ENCODE measurements around the gene TAPBPL.
"Not testable (repeated sequence)": the region's sequence is repeated elsewhere in the genome, so short reads cannot be mapped to it uniquely, and the experiment has no call there.

Gene TAPBPL

GRCh38 chr12:6462234-6462995, 10.6 kb downstream of the TAPBPL start:
- DNase-seq (ENCODE audit: low spot score): no peak

GRCh38 chr12:6463216-6463615, 11.4 kb downstream of the TAPBPL start:
- peak; percentile 54 for DNase-seq (ENCODE audit: low spot score)

DNA sequence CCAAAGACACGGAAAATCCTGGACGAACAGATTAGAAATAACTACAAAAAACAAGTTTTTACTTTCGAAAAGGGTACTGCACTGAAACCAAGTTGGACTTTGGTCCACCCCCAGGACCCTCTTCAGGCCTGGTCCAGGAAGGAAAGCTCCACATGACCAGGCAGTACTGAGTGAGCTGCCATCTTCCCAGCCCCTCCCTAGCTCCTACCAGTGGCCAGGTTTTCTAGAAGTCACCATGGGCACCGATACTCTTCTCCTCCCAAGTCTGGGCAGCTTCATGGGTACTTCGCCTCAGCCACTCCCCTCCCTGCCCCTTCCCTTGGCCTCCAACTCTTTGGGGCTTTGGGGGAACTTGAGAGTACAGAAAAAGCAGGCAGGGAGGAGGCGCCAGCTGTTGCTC, 12.0 kb downstream of the TAPBPL start:
- no peak for DNase-seq (ENCODE audit: low spot score)

DNA sequence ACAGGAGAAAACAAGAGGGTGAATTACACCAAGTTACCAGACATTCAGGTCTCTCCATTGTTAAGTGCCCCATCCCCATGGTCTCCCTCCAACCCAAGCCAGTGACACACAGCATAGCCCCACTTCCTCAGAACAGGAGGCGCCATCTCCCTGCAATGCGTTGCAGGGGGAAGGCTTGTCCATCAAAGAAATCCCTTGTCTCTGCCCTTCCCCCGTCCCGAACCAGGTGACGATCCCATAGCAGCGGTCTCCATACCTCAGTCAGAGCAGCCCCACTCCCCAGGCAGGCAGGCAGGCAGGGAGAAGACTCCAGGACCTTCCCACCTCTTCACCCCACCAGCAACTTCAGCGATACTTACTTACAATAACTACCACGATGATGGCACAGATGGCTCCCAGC, 12.7 kb downstream of the TAPBPL start:
- no peak for DNase-seq (ENCODE audit: low spot score)

DNA sequence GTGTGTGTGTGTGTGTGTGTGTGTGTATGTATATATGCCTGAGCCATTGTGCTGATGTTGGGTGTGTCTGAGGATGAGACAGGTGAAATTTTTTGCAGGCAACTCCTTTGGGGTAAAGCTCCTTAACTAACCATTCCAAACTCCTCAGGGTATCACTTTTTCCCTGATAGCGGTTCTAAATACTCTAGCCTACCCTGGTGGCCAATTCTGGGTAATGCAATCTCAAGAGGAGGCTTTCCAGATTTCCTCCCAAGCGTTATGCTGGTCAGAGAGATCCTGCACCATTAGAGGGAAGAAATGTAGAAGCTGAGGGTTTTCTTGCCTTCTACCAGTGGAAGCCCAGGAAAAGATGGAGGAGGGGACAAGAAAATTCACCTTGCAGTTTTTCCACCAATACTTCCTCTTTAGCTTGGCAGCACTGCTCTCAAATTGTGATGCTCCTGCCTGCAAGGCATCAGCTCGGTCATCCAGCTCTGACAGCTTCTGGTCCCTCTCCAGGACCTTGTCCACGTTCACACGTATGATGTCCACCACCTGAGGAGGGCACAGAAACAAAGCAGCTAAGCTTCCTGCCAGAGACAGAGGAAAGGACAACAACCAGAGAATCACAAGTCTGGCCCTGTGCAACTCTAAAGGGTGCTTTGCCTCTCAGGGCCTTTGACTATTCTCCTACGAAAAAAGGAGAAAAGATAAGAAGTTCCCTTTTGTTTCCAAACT, 13.8 kb downstream of the TAPBPL start:
- DNase-seq (ENCODE audit: low spot score): peak; percentile 57

GRCh38 chr12:6466184-6466573, 14.3 kb downstream of the TAPBPL start:
- no peak for DNase-seq (ENCODE audit: low spot score)

GRCh38 chr12:6466751-6467150, 14.9 kb downstream of the TAPBPL start:
- DNase-seq (ENCODE audit: low spot score): not testable (repeated sequence)

- DNase-seq (ENCODE audit: low spot score): not testable (repeated sequence)
Measured at GRCh38 chr12:6467571-6468282, 15.9 kb downstream of the TAPBPL start.

- DNase-seq (ENCODE audit: low spot score): no peak
Measured at GRCh38 chr12:6468283-6468575, 16.4 kb downstream of the TAPBPL start.

DNA sequence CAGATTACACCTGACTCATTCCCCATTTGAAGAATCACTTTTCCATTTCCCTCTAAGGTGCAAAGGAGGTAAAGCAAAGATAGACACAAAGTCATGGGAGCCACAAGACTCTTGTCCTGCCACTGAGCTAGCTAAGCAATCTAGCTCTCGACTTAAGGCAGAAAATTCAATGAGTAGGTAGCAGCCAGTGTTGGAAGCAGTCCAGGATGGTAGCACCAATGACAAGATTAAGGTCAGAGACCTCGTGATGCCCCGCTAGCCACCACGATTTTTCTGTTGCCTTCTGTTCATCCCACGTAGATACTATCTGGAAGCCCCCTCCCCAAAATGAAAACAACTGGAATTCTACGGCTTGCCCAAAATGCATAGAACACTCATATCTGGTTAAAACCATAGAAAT, 17.2 kb downstream of the TAPBPL start:
- DNase-seq (ENCODE audit: low spot score): no peak

DNA sequence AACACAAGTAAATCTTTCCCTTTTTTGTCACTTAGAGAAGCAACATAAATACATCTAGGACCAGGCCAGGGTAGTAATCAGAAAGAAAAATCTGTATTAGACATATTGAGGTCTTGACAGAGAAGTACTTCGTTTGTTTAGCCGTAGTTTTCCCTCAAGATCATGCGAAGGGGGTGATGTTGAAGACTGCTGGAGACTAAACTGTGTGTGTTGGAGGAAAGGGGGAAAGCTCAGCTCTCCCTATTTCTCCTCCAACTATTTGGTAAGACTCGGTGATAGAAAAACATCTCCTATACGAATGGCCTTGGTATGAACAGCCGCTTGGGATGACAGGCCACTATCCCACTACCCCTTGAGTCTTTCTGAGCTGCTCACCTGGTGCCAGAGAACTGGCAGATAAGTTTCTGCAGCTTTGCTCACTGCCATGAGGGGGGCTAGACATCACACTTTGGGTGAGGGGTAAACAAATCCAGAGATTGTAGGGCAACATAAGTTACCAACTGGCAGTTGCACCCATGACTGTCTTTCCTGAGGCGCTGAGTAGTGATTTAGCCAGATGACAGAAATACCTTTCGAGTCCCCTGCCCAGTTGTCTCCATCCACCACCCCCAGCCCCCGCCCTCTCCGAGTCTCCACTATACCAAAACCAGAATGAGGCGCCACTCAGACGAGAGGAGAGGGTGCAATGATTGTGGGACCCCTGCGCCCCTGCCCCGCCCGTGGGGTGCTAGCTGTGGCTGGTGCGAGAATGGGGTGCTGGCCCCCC, 17.9 kb downstream of the TAPBPL start:
- DNase-seq (ENCODE audit: low spot score): no peak

GRCh38 chr12:6470375-6471163, 18.7 kb downstream of the TAPBPL start, which contains the start of gene VAMP1:
Gene VAMP1 (minus strand): TSS chr12:6470677. CDS start chr12:6470531, 146 bp downstream.
- peak; percentile 98 for DNase-seq (ENCODE audit: low spot score)

DNA sequence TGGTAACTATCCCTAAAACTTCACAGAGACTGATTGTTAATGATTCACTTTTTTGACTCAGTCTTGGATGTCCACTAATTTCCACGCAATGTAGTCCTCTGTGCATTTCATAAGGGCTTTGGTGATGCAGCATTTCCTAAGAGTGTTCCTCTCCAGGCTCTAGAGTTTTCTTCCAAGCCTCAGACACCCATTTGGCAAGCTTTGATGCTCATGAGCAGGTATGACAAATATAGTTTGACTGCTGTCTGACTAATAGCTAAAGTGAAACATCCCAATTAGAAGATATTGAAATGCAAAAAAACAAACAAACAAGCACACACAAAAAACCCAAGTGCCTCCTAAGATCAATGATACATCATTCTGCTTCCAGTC, 20.1 kb downstream of the TAPBPL start:
- DNase-seq (ENCODE audit: low spot score): no peak

DNA sequence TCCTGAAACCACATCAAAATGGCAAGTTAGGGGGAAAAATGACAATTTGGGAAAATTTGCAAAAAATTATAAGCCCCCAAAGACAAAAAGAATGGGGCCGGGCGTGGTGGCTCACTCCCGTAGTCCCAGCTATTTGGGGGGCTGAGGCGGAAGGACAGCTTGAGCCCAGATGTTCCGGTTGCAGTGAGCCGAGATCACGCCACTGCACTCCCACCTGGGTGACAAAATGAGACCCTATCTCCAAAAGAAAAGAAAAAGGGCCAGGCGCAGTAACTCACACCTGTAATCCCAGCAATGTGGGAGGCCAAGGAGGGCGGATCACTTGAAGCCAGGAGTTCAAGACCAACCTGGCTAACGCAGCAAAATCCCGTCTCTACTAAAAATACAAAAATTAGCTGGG, 20.6 kb downstream of the TAPBPL start:
- DNase-seq (ENCODE audit: low spot score): no peak

- DNase-seq (ENCODE audit: low spot score): not testable (repeated sequence)
Measured at GRCh38 chr12:6475233-6475975, 23.6 kb downstream of the TAPBPL start.

GRCh38 chr12:6476489-6476888, 24.6 kb downstream of the TAPBPL start:
- DNase-seq (ENCODE audit: low spot score): no peak

DNA sequence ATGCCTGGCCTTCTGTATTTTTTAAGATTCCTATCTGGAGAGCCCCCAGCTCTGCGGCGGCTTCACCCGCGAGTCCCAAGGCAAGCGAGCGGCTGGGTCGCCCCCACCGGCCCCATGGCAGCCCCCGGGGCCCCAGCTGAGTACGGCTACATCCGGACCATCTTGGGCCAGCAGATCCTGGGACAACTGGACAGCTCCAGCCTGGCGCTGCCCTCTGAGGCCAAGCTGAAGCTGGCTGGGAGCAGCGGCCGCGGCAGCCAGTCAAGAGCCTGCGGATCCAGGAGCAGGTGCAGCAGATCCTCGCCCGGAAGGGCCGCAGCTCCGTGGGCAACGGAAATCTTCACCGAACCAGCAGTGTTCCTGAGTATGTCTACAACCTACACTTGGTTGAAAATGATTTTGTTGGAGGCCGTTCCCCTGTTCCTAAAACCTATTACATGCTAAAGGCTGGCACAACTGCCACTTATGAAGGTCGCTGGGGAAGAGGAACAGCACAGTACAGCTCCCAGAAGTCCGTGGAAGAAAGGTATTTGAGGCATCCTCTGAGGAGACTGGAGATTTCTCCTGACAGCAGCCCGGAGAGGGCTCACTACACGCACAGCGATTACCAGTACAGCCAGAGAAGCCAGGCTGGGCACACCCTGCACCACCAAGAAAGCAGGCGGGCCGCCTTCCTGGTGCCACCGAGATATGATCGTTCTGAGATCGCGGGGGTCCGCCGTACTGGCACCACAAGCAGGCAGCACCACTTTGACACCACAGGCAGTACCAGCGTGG, 25.9 kb downstream of the TAPBPL start:
- DNase-seq (ENCODE audit: low spot score): not testable (repeated sequence)

DNA sequence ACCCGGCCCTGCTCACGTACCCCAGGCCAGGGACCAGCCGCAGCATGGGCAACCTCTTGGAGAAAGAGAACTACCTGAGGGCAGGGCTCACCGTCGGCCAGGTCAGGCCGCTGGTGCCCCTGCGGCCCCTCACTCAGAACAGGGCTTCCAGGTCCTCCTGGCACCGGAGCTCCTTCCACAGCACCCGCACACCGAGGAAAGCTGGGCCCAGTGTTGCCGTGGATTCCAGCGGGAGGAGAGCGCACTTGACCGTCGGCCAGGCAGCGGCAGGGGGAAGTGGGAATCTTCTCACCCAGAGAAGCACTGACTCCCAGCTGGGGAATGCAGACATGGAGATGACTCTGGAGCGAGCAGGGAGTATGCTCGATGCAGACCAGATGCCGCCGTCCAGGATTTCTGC, 26.6 kb downstream of the TAPBPL start:
- no peak for DNase-seq (ENCODE audit: low spot score)

- no peak for DNase-seq (ENCODE audit: low spot score)
Measured at GRCh38 chr12:6488240-6488639, 36.4 kb downstream of the TAPBPL start.

DNA sequence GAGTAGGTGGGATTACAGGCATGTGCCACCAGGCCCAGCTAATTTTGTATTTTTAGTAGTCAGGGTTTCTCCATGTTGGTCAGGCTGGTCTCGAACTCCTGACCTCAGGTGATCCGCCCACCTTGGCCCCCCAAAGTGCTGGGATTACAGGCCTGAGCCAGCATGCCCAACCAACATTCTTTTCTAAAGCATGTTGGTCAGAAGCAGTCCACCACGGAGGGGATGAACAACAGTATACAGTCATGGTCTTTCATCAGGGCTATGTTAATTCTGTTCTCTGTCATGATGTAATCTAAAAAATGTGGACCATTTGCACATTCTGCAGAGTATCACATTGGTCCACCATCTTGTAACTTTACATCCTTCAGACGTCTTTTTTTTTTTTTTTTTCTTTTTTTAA, 37.6 kb downstream of the TAPBPL start:
- no peak for DNase-seq (ENCODE audit: low spot score)

All from CD4-positive, alpha-beta T cell treated with Interleukin-6 at 100 ng/mL for 8 hours (primary cell).